ENCODE data around the gene PRKAR1A.
A peak's percentile ranks its signal among the peaks of the same experiment; 100 is the strongest.

The PRKAR1A gene

GRCh38 chr17:68544111-68544915, 32.1 kb downstream of the PRKAR1A start:
- DNase-seq, result no peak

GRCh38 chr17:68556551-68556950, 44.3 kb downstream of the PRKAR1A start:
- no peak for DNase-seq

GRCh38 chr17:68559316-68559715, 47.1 kb downstream of the PRKAR1A start:
- DNase-seq, result no peak

- no peak for DNase-seq
Observed at GRCh38 chr17:68560966-68561720, 48.9 kb downstream of the PRKAR1A start.

GRCh38 chr17:68562736-68563135, 50.5 kb downstream of the PRKAR1A start:
- no peak for DNase-seq

GRCh38 chr17:68564415-68565111, 52.3 kb downstream of the PRKAR1A start:
- no peak for DNase-seq

GRCh38 chr17:68565661-68566441, 53.6 kb downstream of the PRKAR1A start:
- DNase-seq, result no peak

GRCh38 chr17:68566442-68566738, 54.2 kb downstream of the PRKAR1A start:
- no peak for DNase-seq

- no peak for DNase-seq
Observed at GRCh38 chr17:68567035-68567434, 54.8 kb downstream of the PRKAR1A start.

GRCh38 chr17:68567581-68567980, 55.4 kb downstream of the PRKAR1A start:
- no peak for DNase-seq

- no peak for DNase-seq
Observed at GRCh38 chr17:68568581-68568980, 56.4 kb downstream of the PRKAR1A start.

GRCh38 chr17:68569346-68569745, 57.1 kb downstream of the PRKAR1A start:
- no peak for DNase-seq

GRCh38 chr17:68570526-68570925, 58.3 kb downstream of the PRKAR1A start:
- DNase-seq, result no peak

GRCh38 chr17:68572138-68572842, 60.1 kb downstream of the PRKAR1A start:
- DNase-seq, result no peak

- no peak for DNase-seq
Observed at GRCh38 chr17:68573338-68573737, 61.1 kb downstream of the PRKAR1A start.

GRCh38 chr17:68576137-68576536, 63.9 kb downstream of the PRKAR1A start:
- DNase-seq, result peak; percentile 23

- DNase-seq, result peak; percentile 23
Observed at GRCh38 chr17:68576811-68577496, 64.7 kb downstream of the PRKAR1A start.

- DNase-seq, result no peak
Observed at GRCh38 chr17:68577497-68577821, 65.2 kb downstream of the PRKAR1A start.

GRCh38 chr17:68578236-68578635, 66.0 kb downstream of the PRKAR1A start:
- no peak for DNase-seq

GRCh38 chr17:68579194-68579927, 67.1 kb downstream of the PRKAR1A start:
- DNase-seq, result no peak

- no peak for DNase-seq
Observed at GRCh38 chr17:68580236-68580770, 68.1 kb downstream of the PRKAR1A start.

Measured in NCI-H69 (cell line).